GM23338 (cell line): ENCODE data around the gene SEMA5A.

Experiments
- CTCF ChIP-seq, 2 experiments: fragments of 200-600 bp in 1 of 2; sonication (generic) in 1 of 2; conservative IDR thresholded peaks; 2 replicates each; pipeline versions ENCODE4 v1.5.1 to v1.6.1; 2016 to 2017; ENCODE audit warnings: antibody characterized with exemption in 2 of 2, low read depth in 2 of 2, mild to moderate bottlenecking in 2 of 2, moderate library complexity in 1 of 2
- EZH2 ChIP-seq: fragments of 200-600 bp; sonication (generic); IDR thresholded peaks from one replicate; pipeline ENCODE4 v1.8.0; 2017; ENCODE audit warnings: antibody characterized with exemption, mild to moderate bottlenecking, low read depth; ENCODE audit not compliant: unreplicated experiment
- POLR2AphosphoS5 ChIP-seq: IDR thresholded peaks from 2 replicates; pipeline ENCODE4 v1.6.1; 2016; ENCODE audit warnings: antibody characterized with exemption, low read depth
- REST ChIP-seq: IDR thresholded peaks from one replicate; pipeline ENCODE4 v1.6.1; 2018; ENCODE audit warnings: antibody characterized with exemption; ENCODE audit not compliant: unreplicated experiment
- ZNF331 ChIP-seq: fragments of 250-450 bp; sonication (Bioruptor Pico); IDR thresholded peaks from 2 replicates; pipeline ENCODE4 v1.5.0; 2020; ENCODE audit warnings: low read depth, mild to moderate bottlenecking, moderate library complexity

GRCh38 chr5:9140711-9141110 lies 405.2 kb downstream of the SEMA5A start:
- no peak for TF ChIP-seq EZH2
- no peak for TF ChIP-seq CTCF (conservative IDR thresholded peaks at IDR 0.05; ENCODE audit: low read depth in 2 of 2)
- no peak for TF ChIP-seq REST
- no peak for TF ChIP-seq POLR2AphosphoS5
- TF ChIP-seq ZNF331 = no peak
